ENCODE measurements around the gene ANKMY1. TPM values are rescaled to one million over a fixed set of nuclear protein-coding genes. Genes with fewer than 3 reads are reported as not detected.

The ANKMY1 gene
- total and polyA plus RNA-seq, 3 donors from 2014 or later, result 57.3 to 92.5 (median 75.7) TPM

GRCh38 chr2:240595381-240596079 lies 37.7 kb upstream of the ANKMY1 start:
- peak; percentile 55 for DNase-seq
- Histone ChIP-seq H3K4me1 (peaks cover 22% of the 10 kb centered on the region), H3K4me3 (no peak overlapping the region), H3K9me3 (no peaks in the 10 kb centered on the region), H3K27ac (no peak overlapping the region), H3K27me3 (no peaks in the 10 kb centered on the region), H3K36me3 (ENCODE audit: low read depth, missing control alignments) (no peaks in the 10 kb centered on the region)
- intact Hi-C loops (cut with DNase I; ENCODE audit: low total_unique reads), result no loop called here
- no peak for TF ChIP-seq POLR2A (IDR thresholded peaks at IDR 0.05)
- TF ChIP-seq CTCF (IDR thresholded peaks at IDR 0.05), result peak in 2 of 3 experiments; percentile 33 to 37
- 50 to 81% methylated on average over 5 to 18 of the region's 18 CpGs for WGBS, 2 donors

- Histone ChIP-seq H3K27me3 (no peaks in the 10 kb centered on the region), H3K36me3 (ENCODE audit: low read depth, missing control alignments) (no peaks in the 10 kb centered on the region), H3K9me3 (no peaks in the 10 kb centered on the region), H3K27ac (no peak overlapping the region), H3K4me3 (no peak overlapping the region), H3K4me1 (peaks cover 22% of the 10 kb centered on the region)
- TF ChIP-seq POLR2A (IDR thresholded peaks at IDR 0.05), result no peak
- no peak for TF ChIP-seq CTCF (IDR thresholded peaks at IDR 0.05)
- 69 to 89% methylated on average over 11 to 33 of the region's 34 CpGs for WGBS, 2 donors
- DNase-seq, result peak; percentile 53
- intact Hi-C loops (cut with DNase I; ENCODE audit: low total_unique reads), result no loop called here
Measured at GRCh38 chr2:240594511-240595380, 37.0 kb upstream of the ANKMY1 start.

GRCh38 chr2:240593703-240594451 lies 36.1 kb upstream of the ANKMY1 start:
- H3K27ac ChIP-seq, result no peak overlapping the region
- no peak for DNase-seq
- H3K9me3 ChIP-seq, result no peaks in the 10 kb centered on the region
- no peaks in the 10 kb centered on the region for H3K27me3 ChIP-seq
- 76 to 79% methylated on average over 15 to 19 of the region's 19 CpGs for WGBS, 2 donors
- intact Hi-C loops (cut with DNase I; ENCODE audit: low total_unique reads), result no loop called here
- no peak for TF ChIP-seq CTCF (IDR thresholded peaks at IDR 0.05)
- no peak for TF ChIP-seq POLR2A (IDR thresholded peaks at IDR 0.05)
- H3K4me1 ChIP-seq, result peaks cover 22% of the 10 kb centered on the region
- no peaks in the 10 kb centered on the region for H3K36me3 ChIP-seq (ENCODE audit: low read depth, missing control alignments)
- H3K4me3 ChIP-seq, result no peak overlapping the region

- H3K27ac ChIP-seq, result no peak overlapping the region
Measured at GRCh38 chr2:240593026-240593702, 35.4 kb upstream of the ANKMY1 start.

More at GRCh38 chr2:240593026-240593702, 35.4 kb upstream of the ANKMY1 start:
- H3K4me1 ChIP-seq, result peaks cover 26% of the 10 kb centered on the region
- WGBS, 2 donors, result 85 to 93% methylated on average over 8 to 20 of the region's 20 CpGs
- H3K27me3 ChIP-seq, result no peaks in the 10 kb centered on the region
- intact Hi-C loops (cut with DNase I; ENCODE audit: low total_unique reads), result no loop called here
- H3K9me3 ChIP-seq, result no peaks in the 10 kb centered on the region
- DNase-seq, result no peak
- H3K36me3 ChIP-seq (ENCODE audit: low read depth, missing control alignments), result no peaks in the 10 kb centered on the region
- H3K4me3 ChIP-seq, result no peak overlapping the region
- TF ChIP-seq CTCF (IDR thresholded peaks at IDR 0.05), result no peak
- no peak for TF ChIP-seq POLR2A (IDR thresholded peaks at IDR 0.05)

Measured in testis (tissue), 3 donors.